RKO (cell line): ENCODE measurements around the gene NKIRAS1.
A peak's percentile ranks its signal among the peaks of the same experiment; 100 is the strongest.

Source experiments
- DNase-seq: peaks from one replicate; pipeline ENCODE4 v3.0.0-alpha.2; 2016; ENCODE audit warnings: low spot score

The NKIRAS1 gene

DNA sequence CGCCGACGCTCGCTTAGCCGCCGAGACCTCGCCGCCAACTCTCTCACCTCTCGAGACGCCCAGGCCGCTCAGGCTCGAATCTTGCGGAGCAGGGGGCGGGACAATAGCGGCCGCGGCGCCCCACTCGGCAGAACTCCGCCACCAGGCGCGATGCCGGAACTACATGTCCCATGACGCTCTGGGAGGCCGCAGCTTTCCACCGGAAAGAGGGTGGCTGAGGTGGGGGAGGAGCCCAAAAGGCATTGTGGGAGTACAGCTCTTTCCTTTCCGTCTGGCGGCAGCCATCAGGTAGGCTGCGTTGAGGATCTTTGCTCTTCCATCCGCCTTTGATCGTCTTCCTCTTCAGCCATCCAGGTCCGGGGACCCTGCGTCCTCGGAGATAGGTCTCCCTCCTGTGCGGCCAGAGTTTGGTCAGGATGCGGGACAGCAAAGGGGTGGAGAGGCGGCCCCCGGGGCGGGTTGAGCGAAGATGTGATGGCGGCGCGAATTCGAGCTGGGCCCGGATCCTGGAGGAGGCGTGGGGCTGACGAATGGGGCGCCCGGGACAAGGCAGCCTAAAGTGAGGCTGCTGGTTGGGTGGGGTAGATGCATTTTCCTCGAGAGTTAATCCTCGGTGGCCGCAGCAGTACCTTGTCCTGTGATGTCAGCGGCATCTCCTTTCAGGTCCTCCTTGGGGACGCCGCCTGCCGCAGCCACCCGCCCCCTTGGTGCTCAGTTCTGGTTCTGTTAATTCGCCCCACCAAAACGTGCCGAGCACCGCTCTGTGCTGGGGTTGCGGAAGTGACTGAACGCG is at the start of gene NKIRAS1, which contains the start of gene RPL15:
Gene NKIRAS1, minus strand, starts transcription at position 105 of the 793 bp plus-strand sequence. CDS start 6,086 bp downstream, outside the sequence.
Gene RPL15, plus strand, starts transcription at position 247 of the 793 bp plus-strand sequence. CDS start 728 bp downstream, outside the sequence.
- DNase-seq: peak; percentile 97

DNA sequence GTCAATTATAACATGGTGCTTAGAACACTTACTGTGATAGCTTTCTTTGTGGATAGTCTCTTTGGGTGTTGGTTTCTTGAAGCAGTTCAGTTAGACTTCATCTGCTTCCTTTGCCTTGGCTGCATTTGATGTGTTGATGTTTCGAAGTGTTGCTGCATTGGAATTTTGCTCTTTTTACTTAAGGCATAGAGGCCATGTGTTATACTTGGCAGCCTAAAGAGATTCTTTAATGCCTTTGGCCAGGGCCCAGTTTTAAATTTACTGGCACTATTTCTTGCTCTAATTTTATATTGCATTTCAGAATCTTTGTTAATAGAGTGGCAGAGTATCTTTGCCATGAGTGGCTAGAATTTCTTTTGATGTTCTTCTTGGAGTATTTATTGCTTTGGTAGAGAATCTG is 49.5 kb upstream of the NKIRAS1 start:
- DNase-seq: no peak

DNA sequence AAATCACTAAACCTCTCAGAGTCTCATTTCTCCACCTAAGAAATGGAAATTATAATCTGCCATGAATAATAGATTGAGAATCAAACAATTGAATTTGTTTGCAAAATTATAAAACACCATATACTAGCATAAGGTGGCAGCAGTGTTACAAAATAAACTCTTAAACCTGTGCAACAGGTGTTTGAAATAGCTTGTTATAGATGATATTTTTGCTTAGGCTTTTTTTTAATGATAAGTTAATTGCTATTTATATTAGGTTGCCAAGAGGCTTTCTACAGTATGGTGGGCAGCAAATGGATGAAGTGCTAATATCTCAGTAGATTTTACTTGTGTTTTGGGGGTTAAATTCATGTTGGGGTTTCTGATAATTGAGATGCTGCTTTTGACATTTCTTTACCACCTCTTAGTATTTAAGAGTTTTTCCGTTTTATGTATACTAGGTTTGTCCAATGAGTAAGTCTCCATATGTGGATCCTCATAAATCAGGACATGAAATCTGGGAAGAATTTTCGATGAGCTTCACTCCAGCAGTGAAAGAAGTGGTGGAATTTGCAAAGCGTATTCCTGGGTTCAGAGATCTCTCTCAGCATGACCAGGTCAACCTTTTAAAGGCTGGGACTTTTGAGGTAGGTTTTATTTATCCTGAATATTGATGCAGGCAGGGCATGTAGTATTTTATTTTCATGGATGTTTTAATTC is 47.9 kb upstream of the NKIRAS1 start:
- no peak for DNase-seq

DNA sequence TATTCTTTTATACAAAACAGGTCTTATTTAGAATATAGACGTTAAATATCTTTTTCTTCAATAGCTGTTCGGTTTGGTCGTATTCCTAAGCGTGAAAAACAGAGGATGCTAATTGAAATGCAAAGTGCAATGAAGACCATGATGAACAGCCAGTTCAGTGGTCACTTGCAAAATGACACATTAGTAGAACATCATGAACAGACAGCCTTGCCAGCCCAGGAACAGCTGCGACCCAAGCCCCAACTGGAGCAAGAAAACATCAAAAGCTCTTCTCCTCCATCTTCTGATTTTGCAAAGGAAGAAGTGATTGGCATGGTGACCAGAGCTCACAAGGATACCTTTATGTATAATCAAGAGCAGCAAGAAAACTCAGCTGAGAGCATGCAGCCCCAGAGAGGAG is 45.1 kb upstream of the NKIRAS1 start:
- no peak for DNase-seq

DNA sequence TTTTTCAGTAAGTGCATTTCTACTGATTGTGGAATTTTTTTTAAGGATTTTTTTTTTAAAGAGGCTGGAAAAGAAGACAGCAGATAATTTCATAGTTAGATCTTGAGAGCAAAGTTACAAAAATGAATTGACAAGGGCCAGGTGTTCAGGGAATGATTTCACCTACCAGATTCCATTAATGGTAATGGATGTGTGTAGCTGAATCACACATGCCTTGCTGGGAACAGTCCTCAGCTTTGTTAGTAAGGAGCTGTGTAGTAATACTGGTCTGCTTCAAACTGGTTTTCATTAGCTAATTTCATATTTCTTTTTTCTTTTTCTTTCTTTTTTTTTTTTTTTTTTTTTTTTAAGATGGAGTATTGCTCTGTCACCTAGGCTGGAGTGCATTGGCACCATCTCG is 44.3 kb upstream of the NKIRAS1 start:
- DNase-seq: no peak

DNA sequence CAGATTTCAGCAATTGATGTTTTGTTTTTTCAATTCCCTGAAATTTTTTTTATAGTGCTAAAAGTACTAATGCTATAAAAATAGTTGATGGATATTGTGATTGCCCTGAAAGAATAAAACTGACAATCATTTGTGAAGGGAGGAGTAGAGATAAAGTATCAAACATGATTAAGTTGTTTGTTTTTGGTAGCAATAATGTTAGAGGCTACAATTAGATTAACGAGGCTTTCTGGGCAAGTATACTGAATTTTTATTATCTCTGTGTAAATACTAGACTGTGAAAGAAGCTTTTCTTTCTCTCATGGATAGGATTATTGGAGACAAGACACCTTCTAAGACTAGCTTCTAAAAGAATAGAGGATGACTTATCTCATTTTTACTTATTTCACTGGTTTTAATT is 43.9 kb upstream of the NKIRAS1 start:
- DNase-seq: no peak

DNA sequence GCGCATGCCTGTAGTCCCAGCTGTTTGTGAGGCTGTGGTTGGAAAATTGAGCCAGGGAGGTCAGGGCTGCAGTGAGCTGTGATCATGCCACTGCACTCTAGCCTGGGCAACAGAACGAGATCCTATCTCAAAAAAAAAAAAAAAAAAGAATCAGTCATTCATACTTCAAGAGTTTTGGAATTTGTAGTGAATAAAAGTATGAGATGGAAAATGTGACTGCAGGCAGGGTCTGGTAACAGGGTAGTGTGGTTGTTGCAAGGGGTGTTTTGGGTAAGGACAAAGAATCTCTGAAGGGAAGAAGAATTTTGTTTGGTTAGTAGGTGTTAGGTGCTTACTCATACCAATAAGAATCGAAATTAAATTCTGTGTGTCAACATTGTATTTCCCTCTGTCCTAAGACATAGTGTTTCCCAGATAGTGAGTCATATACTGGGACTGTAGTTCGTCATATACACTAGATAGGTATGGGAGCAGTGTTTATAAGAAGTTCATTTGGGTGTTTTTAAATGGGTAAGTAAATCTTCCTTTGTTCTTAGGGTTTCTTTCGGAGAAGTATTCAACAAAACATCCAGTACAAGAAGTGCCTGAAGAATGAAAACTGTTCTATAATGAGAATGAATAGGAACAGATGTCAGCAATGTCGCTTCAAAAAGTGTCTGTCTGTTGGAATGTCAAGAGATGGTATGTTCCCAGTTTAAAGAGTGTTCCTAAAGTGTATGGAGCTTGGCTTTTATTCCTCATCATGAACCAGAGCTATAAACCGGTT is 42.5 kb upstream of the NKIRAS1 start:
- peak; percentile 51 for DNase-seq

DNA sequence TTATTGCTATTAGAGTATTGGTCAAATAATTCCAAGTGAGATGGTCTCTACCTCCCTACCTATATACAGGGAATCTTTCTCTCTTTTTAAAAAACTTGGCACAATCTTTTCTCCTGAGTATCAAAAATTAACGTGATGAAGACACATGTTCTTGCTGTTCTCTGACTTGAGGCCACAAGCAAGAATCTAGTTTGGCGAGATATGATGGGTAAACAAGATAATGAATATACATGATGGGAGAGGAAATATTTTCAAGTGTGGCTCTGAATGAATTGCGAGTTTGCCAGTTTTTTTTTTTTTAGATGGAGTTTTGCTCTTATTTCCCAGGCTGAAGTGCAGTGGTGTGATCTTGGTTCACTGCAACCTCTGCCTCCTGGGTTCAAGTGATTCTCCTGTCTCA is 39.9 kb upstream of the NKIRAS1 start:
- no peak for DNase-seq

DNA sequence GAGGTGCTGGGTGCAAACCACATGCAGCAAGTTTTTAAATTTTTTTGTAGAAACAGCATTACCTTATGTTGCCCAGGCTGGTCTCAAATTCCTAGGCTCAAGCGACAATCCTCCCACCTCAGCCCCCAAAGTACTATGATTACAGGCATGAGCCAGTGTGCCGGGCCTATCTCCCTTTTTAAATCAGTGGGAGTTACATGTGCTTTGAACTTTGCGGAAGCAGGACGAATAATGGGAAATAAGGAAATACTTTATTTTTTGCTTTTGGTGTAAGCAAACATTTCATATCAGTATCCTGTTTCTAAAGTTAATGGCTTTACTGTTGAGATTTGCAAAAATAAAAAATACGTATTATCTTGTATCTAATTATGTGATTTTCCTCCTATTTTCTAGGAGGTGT is 37.4 kb upstream of the NKIRAS1 start:
- no peak for DNase-seq

DNA sequence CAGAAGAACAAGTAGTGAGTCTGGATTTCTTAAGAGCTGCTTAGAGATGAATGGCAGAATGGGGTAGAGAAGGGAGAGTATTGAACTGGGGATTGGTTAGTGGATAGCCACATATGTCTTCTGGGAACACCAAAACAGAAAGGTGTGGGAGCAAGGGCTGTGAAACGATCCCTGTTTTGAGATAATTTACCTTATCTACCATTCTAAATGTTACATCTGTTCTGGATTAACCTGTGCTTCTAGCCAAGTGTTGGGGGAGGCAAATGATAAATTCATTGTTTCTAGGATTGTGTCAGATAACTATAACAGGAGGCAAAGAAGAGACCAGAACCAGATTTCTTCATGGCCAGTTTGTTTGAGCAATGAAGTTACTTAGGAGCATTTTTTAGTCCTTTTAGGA is 36.7 kb upstream of the NKIRAS1 start:
- no peak for DNase-seq

DNA sequence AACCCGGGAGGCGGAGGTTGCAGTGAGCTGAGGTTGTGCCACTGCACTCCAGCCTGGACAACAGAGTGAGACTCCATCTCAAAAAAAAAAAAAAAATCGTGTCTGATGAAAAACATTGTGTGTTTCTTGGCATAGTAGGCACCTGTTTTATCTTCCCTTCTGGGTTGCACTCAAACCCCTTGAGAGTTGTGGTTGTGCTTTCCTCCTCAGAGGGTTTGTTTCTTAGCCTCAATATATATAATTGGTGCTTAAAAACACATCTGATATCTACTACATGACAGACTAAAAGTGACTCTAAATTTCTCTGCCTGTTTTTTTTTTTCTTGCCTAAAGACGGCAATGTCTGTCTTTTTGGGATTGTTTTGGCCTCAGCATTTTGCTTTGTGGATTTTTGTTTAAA is 35.9 kb upstream of the NKIRAS1 start:
- DNase-seq: no peak

DNA sequence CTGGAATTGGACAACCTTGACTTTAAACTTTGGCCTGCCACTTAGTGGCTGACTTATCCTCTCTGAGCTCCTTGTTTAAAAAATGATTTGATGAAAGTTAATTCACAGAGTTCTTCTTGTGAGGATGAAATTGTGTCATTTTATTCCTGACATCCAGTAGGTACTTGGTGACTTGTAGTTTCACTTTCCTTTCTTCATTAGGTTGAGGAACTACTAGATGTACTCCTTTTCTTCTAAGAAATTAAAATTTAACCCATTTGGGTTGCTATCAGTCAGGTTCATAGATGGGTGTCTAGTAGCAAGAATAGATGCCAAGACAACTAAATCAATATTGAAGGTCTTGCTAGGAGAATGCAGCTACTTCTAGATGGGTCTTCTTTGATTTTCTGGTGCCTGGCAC is 33.5 kb upstream of the NKIRAS1 start:
- no peak for DNase-seq

DNA sequence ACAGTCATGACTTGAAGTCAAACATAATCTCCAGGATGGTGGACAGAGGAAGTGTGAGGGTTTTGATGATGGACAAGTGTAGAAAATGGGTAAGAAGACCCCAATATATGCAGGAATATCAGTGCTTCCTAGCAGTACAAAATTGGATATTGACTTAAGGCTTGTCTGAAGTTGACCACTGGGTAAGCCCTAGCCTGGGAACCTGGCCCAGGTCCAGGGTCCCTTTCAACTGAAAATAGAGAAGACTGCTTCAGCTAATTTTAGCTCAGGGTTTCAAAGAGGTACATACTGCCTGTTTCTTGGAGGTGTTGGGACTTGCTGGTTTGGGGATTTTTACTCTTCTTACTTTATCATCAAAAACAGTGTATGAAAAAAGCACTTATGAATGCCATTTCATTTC is 33.0 kb upstream of the NKIRAS1 start:
- no peak for DNase-seq

DNA sequence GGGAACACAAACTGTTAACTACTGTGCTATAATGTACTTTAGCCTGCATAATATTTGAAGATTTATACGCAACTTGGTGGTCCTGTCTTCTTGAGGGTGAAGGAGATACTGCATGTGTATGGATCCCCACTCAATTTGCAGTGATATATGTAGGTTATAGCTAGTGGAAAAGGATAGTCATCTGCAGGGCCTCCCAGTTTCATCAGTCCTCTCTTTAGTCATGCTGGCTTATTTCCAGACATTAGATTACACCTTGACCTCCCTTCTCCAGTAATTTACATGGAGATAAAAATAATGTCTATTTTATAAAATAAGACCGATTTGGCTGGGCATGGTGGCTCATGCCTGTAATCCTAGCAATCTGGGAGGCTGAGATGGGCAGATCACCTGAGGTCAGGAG is 32.0 kb upstream of the NKIRAS1 start:
- no peak for DNase-seq

DNA sequence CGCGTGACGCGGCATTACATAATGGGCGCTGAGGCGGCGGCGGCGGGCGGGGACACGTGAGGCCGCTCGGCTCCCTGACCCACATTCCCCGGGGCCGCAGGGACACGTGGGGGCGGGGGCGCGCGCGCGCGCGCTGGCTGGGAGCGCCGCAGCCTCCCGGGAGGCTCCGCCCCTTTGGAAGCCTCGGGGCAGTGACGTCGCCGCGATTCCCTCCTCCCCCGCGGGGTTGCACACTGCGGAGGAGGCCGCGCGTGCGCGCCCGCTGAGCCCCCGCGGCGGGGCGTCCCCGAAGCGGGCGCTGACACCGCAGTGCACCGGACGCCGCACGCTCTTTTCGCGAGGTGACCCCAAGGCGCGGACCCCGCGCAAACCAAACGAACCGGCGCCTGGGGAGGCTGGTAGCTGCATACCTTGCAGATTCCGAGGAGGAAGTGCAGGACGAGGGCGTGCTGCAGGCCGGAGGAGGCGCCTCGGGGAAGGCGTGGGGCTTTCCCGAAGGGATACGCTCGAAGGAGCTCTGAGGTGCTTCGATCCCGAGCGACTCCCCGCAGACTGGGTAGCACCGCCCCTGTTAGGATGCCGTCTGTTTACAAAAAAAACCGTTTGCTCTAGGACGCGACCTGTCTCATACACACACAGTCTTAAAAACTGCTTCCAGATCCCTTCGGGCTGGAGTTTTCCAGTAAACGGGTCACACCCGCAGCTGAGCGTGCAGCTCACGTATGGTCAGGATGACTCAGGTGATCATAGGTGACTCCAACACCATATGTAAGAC is 29.3 kb upstream of the NKIRAS1 start:
- peak; percentile 95 for DNase-seq

DNA sequence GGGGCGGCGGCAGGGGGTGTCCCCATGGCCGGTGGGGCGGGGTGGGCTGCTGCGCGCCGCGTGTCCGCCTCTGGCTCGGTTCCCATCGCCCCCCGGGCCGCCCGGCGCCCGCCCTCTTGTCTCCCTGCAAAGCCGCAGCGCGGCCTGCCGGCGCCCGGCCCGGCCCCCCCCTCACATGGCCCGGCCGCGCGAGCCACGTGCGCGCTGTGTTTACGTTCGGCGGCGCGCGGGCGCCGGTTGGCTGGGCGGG is 28.8 kb upstream of the NKIRAS1 start:
- no peak for DNase-seq

DNA sequence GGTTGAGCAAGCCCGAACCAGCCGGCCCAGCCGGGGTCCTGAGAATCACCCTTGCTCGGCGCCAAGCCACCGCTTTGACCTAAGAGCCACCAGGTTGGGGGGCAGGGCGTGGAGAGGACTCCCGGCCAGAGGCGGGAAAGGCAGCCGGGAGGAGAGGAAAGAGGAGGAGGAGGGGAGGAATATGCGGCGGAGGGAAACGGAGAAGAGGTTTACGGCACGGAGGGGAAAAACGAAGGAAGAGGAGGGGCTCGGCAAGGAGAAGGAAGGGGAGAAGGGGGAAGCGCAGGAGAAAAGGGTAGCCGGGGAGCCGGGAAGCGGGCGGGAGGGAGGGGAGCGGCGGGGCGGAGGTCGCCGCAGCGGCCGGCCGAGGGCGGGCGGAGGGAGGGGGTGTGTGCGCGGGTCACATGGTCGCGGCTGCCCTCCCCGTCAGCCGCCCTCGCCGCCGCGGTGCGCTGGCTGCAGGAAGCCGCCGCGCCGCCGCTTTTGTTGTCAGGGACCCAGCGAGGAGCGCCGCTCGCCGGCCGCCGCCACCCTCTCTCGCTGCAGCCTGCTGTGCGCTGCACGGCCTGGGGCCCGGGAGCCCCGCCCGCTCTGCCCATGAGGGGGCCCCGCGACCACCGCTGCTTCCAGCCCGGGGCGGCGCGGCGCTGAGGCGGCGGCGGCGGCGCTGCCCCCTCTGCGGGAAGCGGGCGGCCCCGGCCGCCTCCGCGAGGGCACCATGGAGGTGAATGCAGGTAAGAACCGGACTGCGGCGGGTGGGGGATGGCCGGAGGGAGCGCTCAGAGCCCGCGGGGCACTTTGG is 28.3 kb upstream of the NKIRAS1 start, which contains the start of gene NR1D2:
Gene NR1D2, plus strand, starts transcription at position 426 of the 802 bp plus-strand sequence. Its CDS starts 293 bp downstream, at position 719.
- peak; percentile 85 for DNase-seq

DNA sequence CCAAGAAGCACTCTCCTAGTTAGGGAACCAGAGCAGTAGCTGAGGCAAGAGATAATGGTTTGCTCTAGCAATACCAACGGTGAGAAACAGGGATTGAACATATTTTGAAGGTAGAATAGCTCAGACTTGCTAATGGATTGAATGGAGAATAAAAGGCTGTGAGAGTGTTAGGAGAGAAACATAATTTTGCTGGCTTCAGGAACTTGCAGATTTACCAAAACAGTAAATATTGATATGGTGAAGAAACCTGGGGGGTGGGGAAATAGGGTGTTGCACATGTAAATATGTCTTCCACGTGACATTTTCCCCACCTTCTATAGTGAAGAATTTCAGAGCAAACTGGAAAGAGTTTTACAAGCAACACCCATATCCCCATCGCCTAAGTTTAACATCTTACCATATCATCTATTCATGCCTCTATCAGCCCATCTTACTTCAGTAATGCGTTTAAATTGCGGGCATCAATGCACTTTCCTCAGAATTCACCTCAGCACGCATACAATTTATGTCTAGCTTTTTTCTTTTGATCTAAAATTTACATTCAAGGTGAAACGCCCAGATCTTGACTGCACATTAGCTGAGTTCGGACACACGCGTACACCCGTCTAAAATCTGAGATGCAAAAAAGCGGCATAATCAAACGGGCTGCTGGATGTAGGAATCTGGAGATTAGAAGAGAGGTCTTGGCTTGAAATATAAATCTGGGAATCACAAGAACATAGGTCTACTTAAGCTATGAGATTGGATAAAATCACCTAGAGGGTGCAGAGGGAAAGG is 27.4 kb upstream of the NKIRAS1 start:
- DNase-seq: no peak

DNA sequence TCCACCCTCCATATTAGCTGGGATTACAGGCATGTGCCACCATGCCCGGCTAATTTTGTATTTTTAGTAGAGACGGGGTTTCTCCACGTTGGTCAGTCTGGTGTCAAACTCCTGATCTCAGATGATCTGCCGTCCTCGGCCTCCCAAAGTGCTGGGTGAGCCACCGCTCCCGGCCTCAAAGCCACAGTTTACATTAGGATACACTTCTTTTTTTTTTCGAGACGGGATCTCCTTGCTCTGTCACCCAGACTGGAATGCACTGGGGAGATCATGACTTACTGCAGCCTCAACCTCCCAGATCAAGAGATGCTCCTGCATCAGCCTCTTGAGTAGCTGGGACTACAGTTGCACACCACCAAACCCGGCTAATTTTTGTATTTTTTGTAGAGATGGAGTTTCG is 25.8 kb upstream of the NKIRAS1 start:
- no peak for DNase-seq

DNA sequence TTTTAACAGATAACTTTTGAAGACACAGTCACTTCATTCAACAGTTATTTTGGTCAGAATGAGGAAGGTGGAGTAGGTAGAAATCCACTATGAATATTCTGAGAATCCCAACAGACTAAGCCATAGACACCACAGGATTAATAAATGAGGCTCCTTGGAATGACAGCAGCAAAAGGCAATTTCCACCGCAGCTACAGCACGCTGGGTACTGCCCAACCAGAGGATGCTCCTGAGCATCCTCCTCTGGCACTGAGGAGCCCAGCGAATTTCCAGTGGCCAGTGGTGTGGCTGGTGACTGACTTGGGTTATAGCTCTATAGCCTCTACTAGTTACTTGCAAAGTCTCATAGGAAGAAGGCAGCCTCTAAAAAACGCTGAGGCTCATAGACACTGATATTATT is 24.6 kb upstream of the NKIRAS1 start:
- no peak for DNase-seq
